ENCODE results near the gene ECI1.
A peak's percentile ranks its signal among the peaks of the same experiment; 100 is the strongest.

ECI1 gene

GRCh38 chr16:2233872-2234812 is 17.2 kb downstream of the ECI1 start:
- Histone ChIP-seq H3K4me1 (ENCODE audit: control insufficient read depth, insufficient read depth, low read length) (peaks cover 25% of the 10 kb centered on the region), H3K36me3 (ENCODE audit: control insufficient read depth, insufficient read depth, low read length) (peaks cover 8% of the 10 kb centered on the region), H3K9ac (ENCODE audit: low read length) (no peak overlapping the region), H3K4me3 (ENCODE audit: low read length) (no peak overlapping the region), H3K9me3 (ENCODE audit: control insufficient read depth, low read length) (no peaks in the 10 kb centered on the region), H3K27me3 (ENCODE audit: control insufficient read depth, insufficient read depth, low read length) (peaks cover 27% of the 10 kb centered on the region)

GRCh38 chr16:2233046-2233775 is 18.2 kb downstream of the ECI1 start:
- Histone ChIP-seq H3K9ac (ENCODE audit: low read length) (no peak overlapping the region), H3K4me1 (ENCODE audit: control insufficient read depth, insufficient read depth, low read length) (peaks cover 21% of the 10 kb centered on the region), H3K4me3 (ENCODE audit: low read length) (no peak overlapping the region), H3K27me3 (ENCODE audit: control insufficient read depth, insufficient read depth, low read length) (peaks cover 25% of the 10 kb centered on the region), H3K36me3 (ENCODE audit: control insufficient read depth, insufficient read depth, low read length) (peaks cover 8% of the 10 kb centered on the region), H3K9me3 (ENCODE audit: control insufficient read depth, low read length) (no peaks in the 10 kb centered on the region)

DNA sequence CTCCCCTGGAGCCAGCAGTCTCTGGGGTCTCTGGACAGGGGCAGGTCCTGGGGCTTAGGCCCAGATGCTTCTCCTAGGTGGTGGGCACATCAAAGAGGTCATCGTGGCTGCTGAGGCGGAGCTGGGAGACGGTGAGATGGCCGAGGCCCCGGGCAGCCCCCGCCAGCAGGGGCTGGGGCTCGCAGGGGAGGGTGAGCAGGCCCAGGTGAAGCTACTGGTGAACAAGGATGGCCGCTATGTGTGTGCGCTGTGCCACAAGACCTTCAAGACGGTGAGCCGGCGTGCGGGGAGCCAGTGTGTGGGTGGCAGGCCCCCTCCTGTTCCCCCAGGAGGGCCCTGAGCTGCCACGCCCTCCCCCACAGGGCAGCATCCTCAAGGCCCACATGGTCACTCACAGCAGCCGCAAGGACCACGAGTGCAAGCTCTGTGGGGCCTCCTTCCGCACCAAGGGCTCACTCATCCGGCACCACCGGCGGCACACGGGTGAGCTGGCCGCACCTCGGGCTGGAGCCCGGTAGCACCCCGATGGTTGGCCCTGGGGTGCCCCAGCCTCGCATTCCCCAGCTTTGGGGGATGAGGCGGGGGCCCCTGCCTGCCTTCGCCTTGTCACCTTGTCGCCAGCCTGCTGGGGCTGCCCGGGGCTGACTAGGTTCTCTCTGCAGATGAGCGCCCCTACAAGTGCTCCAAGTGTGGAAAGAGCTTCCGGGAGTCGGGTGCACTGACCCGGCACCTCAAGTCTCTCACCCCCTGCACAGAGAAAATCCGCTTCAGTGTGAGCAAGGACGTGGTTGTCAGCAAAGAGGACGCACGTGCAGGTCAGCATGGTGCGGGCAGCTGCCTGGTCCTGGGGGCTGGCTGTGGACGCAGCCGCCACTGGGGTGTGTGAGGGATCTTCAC is 19.0 kb downstream of the ECI1 start:
- H3K4me3 ChIP-seq (ENCODE audit: low read length) = no peak overlapping the region
- peaks cover 8% of the 10 kb centered on the region for H3K36me3 ChIP-seq (ENCODE audit: control insufficient read depth, insufficient read depth, low read length)
- H3K9me3 ChIP-seq (ENCODE audit: control insufficient read depth, low read length) = no peaks in the 10 kb centered on the region
- no peak overlapping the region for H3K9ac ChIP-seq (ENCODE audit: low read length)
- H3K4me1 ChIP-seq (ENCODE audit: control insufficient read depth, insufficient read depth, low read length) = peaks cover 15% of the 10 kb centered on the region
- H3K27me3 ChIP-seq (ENCODE audit: control insufficient read depth, insufficient read depth, low read length) = peaks cover 16% of the 10 kb centered on the region

DNA sequence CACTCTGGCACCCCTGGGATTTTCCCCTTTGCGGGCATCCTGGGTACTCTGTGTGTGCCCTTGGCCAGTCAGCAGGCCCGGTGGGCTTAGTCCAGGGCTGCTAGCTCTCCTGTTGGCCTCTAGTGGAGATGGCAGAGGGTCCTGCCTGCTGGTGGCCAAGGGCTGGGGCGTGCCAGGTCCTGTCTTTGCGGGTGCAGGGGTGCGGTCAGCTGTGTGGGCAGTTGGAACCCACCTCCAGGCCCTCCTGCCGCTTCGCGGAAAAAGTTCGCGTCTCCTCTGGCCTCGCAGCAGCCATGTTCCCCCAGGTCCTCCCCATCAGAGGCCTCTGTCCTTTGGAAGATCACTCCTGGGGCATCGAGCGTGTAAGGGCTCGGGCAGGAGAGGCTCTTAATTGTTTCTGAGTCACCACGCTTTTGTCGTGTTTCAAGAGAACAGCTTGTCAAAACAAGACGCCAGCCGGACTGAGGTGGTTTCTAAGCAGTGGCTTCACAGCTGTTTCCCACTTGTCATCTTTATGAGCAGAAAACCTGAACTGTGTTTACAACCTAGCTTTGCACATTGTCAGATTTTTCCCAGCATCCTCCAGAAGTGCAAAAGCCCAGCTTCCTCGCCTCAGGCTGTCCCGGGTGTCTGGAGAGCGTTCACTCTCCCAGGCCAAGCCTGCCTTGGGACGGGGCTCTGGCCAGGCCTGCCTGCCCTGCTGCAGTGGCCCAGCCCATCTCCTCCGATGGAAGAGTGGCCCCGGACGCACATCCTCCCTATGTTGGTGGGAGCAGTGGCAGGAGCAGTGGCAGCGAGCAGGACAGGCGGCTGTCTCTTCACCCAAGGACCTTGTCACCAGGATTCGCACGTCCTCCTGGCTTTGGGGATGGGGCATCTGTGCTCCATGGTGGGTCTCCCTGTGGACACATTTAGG is 20.1 kb downstream of the ECI1 start:
- Histone ChIP-seq H3K4me1 (ENCODE audit: control insufficient read depth, insufficient read depth, low read length) (peaks cover 11% of the 10 kb centered on the region), H3K4me3 (ENCODE audit: low read length) (no peak overlapping the region), H3K27me3 (ENCODE audit: control insufficient read depth, insufficient read depth, low read length) (peaks cover 6% of the 10 kb centered on the region), H3K9me3 (ENCODE audit: control insufficient read depth, low read length) (no peaks in the 10 kb centered on the region), H3K9ac (ENCODE audit: low read length) (no peak overlapping the region), H3K36me3 (ENCODE audit: control insufficient read depth, insufficient read depth, low read length) (peaks cover 8% of the 10 kb centered on the region)

DNA sequence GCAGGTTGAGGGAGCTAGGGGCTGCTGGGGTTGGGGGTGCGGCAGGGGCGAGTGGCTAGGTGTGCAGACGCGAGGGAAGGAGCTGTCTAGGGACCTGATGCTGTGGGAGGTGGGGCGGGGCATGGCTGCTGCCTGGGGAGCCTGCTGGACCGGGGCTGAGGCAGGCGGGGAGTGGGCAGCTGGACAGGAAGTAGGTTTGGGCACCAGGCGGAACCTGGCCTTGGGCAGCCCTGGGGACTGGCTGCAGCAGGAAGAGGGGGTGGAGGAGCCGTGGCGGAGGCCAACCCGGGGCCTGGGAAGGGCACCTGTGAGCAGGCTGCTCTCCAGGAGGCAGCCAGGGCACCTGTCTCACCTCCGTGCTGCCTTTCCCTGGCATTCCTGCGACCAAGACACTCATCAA is 21.0 kb downstream of the ECI1 start:
- peaks cover 15% of the 10 kb centered on the region for H3K4me1 ChIP-seq (ENCODE audit: control insufficient read depth, insufficient read depth, low read length)
- H3K9ac ChIP-seq (ENCODE audit: low read length) = no peak overlapping the region
- no peaks in the 10 kb centered on the region for H3K9me3 ChIP-seq (ENCODE audit: control insufficient read depth, low read length)
- H3K27me3 ChIP-seq (ENCODE audit: control insufficient read depth, insufficient read depth, low read length) = no peaks in the 10 kb centered on the region
- no peak overlapping the region for H3K4me3 ChIP-seq (ENCODE audit: low read length)
- H3K36me3 ChIP-seq (ENCODE audit: control insufficient read depth, insufficient read depth, low read length) = peaks cover 4% of the 10 kb centered on the region

DNA sequence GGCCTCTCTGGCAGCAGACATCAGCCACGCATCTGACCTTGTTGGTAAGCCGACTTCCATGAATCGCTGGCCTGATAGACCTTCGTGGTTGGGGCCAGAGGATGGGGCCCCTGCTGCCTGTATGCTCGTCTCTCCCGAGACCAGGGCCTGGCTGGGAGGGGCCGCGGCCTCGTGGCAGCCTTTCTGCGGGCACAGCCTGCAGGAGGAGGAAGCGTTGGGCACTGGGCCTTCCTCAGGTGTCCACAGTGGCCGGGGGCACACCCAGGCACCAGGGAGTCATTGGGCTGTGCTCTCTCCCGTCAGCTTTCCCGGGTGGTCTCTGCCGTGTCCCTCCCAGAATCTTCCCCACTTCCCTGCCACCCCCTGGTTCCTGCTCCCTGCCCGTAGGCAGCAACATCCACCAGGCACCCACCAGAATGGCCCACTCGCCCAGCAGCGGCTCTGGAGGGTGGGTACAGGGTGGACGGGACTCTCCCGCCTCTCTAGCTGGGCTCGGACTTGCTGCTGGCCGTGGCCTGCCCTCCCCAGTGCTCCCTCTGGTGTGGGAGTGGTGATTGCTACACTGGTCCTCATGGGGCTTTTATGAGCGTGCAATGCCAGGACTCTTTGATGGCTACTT is 21.6 kb downstream of the ECI1 start:
- Histone ChIP-seq H3K27me3 (ENCODE audit: control insufficient read depth, insufficient read depth, low read length) (no peaks in the 10 kb centered on the region), H3K36me3 (ENCODE audit: control insufficient read depth, insufficient read depth, low read length) (peaks cover 3% of the 10 kb centered on the region), H3K9me3 (ENCODE audit: control insufficient read depth, low read length) (no peaks in the 10 kb centered on the region), H3K4me3 (ENCODE audit: low read length) (no peak overlapping the region), H3K9ac (ENCODE audit: low read length) (no peak overlapping the region), H3K4me1 (ENCODE audit: control insufficient read depth, insufficient read depth, low read length) (peaks cover 19% of the 10 kb centered on the region)

GRCh38 chr16:2229091-2229490 is 22.3 kb downstream of the ECI1 start:
- Histone ChIP-seq H3K36me3 (ENCODE audit: control insufficient read depth, insufficient read depth, low read length) (peaks cover 3% of the 10 kb centered on the region), H3K9ac (ENCODE audit: low read length) (no peak overlapping the region), H3K9me3 (ENCODE audit: control insufficient read depth, low read length) (no peaks in the 10 kb centered on the region), H3K4me3 (ENCODE audit: low read length) (no peak overlapping the region), H3K27me3 (ENCODE audit: control insufficient read depth, insufficient read depth, low read length) (no peaks in the 10 kb centered on the region), H3K4me1 (ENCODE audit: control insufficient read depth, insufficient read depth, low read length) (peaks cover 24% of the 10 kb centered on the region)

DNA sequence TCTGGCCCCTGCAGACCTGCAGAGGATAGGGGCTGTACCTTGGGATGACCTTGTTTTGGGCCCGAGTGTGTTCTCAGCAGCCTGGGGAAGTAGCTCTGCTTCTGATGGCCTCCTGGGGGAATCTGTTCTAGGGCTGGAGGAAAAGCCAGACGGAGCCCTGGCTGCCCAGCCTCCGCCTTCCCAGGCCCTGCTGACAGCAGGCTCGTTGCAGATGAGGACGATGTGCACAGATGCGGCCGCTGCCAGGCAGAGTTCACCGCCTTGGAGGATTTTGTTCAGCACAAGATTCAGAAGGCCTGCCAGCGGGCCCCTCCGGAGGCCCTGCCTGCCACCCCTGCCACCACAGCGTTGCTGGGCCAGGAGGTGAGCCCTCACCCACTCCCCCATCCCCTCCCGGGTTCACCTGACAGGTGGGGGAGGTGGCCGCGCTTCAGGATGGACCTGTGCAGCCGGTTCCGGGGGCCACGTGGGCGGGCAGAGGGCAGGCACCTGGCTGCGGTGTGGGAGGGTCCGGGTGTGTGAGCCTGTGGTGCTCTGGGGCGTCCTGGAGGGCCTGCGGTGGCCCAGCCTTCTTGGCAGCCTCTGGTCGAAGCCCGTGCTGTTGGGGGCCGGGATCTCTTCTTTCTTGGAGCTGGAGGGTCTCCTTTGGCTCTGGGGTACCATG is 23.1 kb downstream of the ECI1 start:
- no peak overlapping the region for H3K4me3 ChIP-seq (ENCODE audit: low read length)
- H3K36me3 ChIP-seq (ENCODE audit: control insufficient read depth, insufficient read depth, low read length) = peaks cover 3% of the 10 kb centered on the region
- no peak overlapping the region for H3K9ac ChIP-seq (ENCODE audit: low read length)
- H3K4me1 ChIP-seq (ENCODE audit: control insufficient read depth, insufficient read depth, low read length) = peaks cover 25% of the 10 kb centered on the region
- no peaks in the 10 kb centered on the region for H3K9me3 ChIP-seq (ENCODE audit: control insufficient read depth, low read length)
- no peaks in the 10 kb centered on the region for H3K27me3 ChIP-seq (ENCODE audit: control insufficient read depth, insufficient read depth, low read length)

DNA sequence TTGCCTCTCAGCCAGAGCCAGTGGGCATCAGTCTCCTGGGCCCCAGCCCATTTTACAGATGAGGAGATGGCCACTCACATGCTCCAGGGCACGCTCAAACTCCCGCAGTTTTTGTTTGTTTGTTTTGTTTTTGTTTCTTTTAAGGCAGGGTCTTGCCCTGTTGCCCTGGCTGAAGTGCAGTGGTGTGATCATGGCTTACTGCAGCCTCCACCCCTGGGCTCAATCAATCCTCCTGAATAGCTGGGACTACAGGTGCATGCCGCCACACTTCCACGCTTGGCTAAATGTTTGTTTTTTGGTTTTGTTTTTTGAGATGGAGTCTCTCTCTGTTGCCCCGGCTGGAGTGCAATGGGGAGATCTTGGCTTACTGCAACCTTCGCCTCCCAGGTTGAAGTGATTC is 24.5 kb downstream of the ECI1 start:
- no peak overlapping the region for H3K4me3 ChIP-seq (ENCODE audit: low read length)
- peaks cover 25% of the 10 kb centered on the region for H3K4me1 ChIP-seq (ENCODE audit: control insufficient read depth, insufficient read depth, low read length)
- no peak overlapping the region for H3K9ac ChIP-seq (ENCODE audit: low read length)
- H3K36me3 ChIP-seq (ENCODE audit: control insufficient read depth, insufficient read depth, low read length) = peaks cover 3% of the 10 kb centered on the region
- H3K9me3 ChIP-seq (ENCODE audit: control insufficient read depth, low read length) = no peaks in the 10 kb centered on the region
- no peaks in the 10 kb centered on the region for H3K27me3 ChIP-seq (ENCODE audit: control insufficient read depth, insufficient read depth, low read length)

GRCh38 chr16:2226245-2226793 is 25.1 kb downstream of the ECI1 start:
- Histone ChIP-seq H3K27me3 (ENCODE audit: control insufficient read depth, insufficient read depth, low read length) (no peaks in the 10 kb centered on the region), H3K9ac (ENCODE audit: low read length) (peak overlapping the region; percentile 24), H3K4me1 (ENCODE audit: control insufficient read depth, insufficient read depth, low read length) (peaks cover 25% of the 10 kb centered on the region), H3K36me3 (ENCODE audit: control insufficient read depth, insufficient read depth, low read length) (peaks cover 3% of the 10 kb centered on the region), H3K4me3 (ENCODE audit: low read length) (no peak overlapping the region), H3K9me3 (ENCODE audit: control insufficient read depth, low read length) (no peaks in the 10 kb centered on the region)

All from mucosa of stomach (tissue), 1 donor.